Measurements from ENCODE around the gene INPP4B. TPM values are rescaled to one million over a fixed set of nuclear protein-coding genes. Genes with fewer than 3 reads are reported as not detected.
A peak's percentile ranks its signal among the peaks of the same experiment; 100 is the strongest.
"Not testable (repeated sequence)": the region's sequence is repeated elsewhere in the genome, so short reads cannot be mapped to it uniquely, and the experiment has no call there.

INPP4B gene
- total and polyA plus RNA-seq, 2 experiments from 2014 or later = 4.6 to 5.5 TPM

GRCh38 chr4:142512161-142512560 lies 333.9 kb downstream of the INPP4B start:
- Histone ChIP-seq H3K4me3 (no peak overlapping the region), H3K27ac (no peak overlapping the region), H3K36me3 (no peaks in the 10 kb centered on the region), H3K4me1 (ENCODE audit: low read depth) (peaks cover 11% of the 10 kb centered on the region), H3K9me3 (ENCODE audit: low read depth) (no peaks in the 10 kb centered on the region), H3K27me3 (no peaks in the 10 kb centered on the region)
- no peak for TF ChIP-seq CTCF (IDR thresholded peaks at IDR 0.05; ENCODE audit: low read depth, low read length)
- DNase-seq (ENCODE audit: low read depth in 1 of 2, low spot score in 1 of 2) = no peak

GRCh38 chr4:142509881-142510280 lies 336.2 kb downstream of the INPP4B start:
- TF ChIP-seq CTCF (IDR thresholded peaks at IDR 0.05; ENCODE audit: low read depth, low read length) = no peak
- no peak overlapping the region for H3K4me3 ChIP-seq
- no peaks in the 10 kb centered on the region for H3K4me1 ChIP-seq (ENCODE audit: low read depth)

GRCh38 chr4:142509381-142509780 lies 336.7 kb downstream of the INPP4B start:
- not testable (repeated sequence) for DNase-seq (ENCODE audit: low read depth in 1 of 2, low spot score in 1 of 2); H3K36me3 ChIP-seq; H3K9me3 ChIP-seq (ENCODE audit: low read depth); H3K4me1 ChIP-seq (ENCODE audit: low read depth); H3K4me3 ChIP-seq; H3K27me3 ChIP-seq; H3K27ac ChIP-seq

More at GRCh38 chr4:142509881-142510280, 336.2 kb downstream of the INPP4B start:
- DNase-seq (ENCODE audit: low read depth in 1 of 2, low spot score in 1 of 2) = no peak
- no peaks in the 10 kb centered on the region for H3K36me3 ChIP-seq
- no peaks in the 10 kb centered on the region for H3K27me3 ChIP-seq
- H3K9me3 ChIP-seq (ENCODE audit: low read depth) = no peaks in the 10 kb centered on the region
- H3K27ac ChIP-seq = no peak overlapping the region

- H3K27ac ChIP-seq = no peak overlapping the region
- H3K4me3 ChIP-seq = no peak overlapping the region
- no peak for TF ChIP-seq CTCF (IDR thresholded peaks at IDR 0.05; ENCODE audit: low read depth, low read length)
- H3K4me1 ChIP-seq (ENCODE audit: low read depth) = no peaks in the 10 kb centered on the region
- no peaks in the 10 kb centered on the region for H3K9me3 ChIP-seq (ENCODE audit: low read depth)
- H3K36me3 ChIP-seq = no peaks in the 10 kb centered on the region
- no peaks in the 10 kb centered on the region for H3K27me3 ChIP-seq
- DNase-seq (ENCODE audit: low read depth in 1 of 2, low spot score in 1 of 2) = no peak
Observed at GRCh38 chr4:142500966-142501365, 345.1 kb downstream of the INPP4B start.

- Histone ChIP-seq H3K4me3 (no peak overlapping the region), H3K9me3 (ENCODE audit: low read depth) (no peaks in the 10 kb centered on the region), H3K27me3 (no peaks in the 10 kb centered on the region), H3K4me1 (ENCODE audit: low read depth) (no peaks in the 10 kb centered on the region), H3K36me3 (no peaks in the 10 kb centered on the region), H3K27ac (no peak overlapping the region)
- TF ChIP-seq CTCF (IDR thresholded peaks at IDR 0.05; ENCODE audit: low read depth, low read length) = no peak
- peak; percentile 12 to 71 for DNase-seq (ENCODE audit: low read depth in 1 of 2, low spot score in 1 of 2)
Observed at GRCh38 chr4:142497606-142498005, 348.5 kb downstream of the INPP4B start.

- Histone ChIP-seq H3K36me3 (no peaks in the 10 kb centered on the region), H3K4me3 (no peak overlapping the region), H3K27me3 (no peaks in the 10 kb centered on the region), H3K27ac (no peak overlapping the region), H3K9me3 (ENCODE audit: low read depth) (no peaks in the 10 kb centered on the region), H3K4me1 (ENCODE audit: low read depth) (no peaks in the 10 kb centered on the region)
- DNase-seq (ENCODE audit: low read depth in 1 of 2, low spot score in 1 of 2) = peak in 1 of 2 donors; percentile 6
- no peak for TF ChIP-seq CTCF (IDR thresholded peaks at IDR 0.05; ENCODE audit: low read depth, low read length)
Observed at GRCh38 chr4:142493255-142494110, 352.6 kb downstream of the INPP4B start.
